IPS-20b (cell line): ENCODE results near the gene WIF1.

ENCODE experiments used
- H3K27ac ChIP-seq: one replicate; pipeline ENCODE4 v1.5.1; 2013; ENCODE audit warnings: low read length
- H3K27me3 ChIP-seq: 2 replicates; pipeline ENCODE4 v1.6.1; 2013; ENCODE audit warnings: mild to moderate bottlenecking, low read length, inconsistent platforms; ENCODE audit not compliant: insufficient read depth
- H3K36me3 ChIP-seq: 2 replicates; pipeline ENCODE4 v1.6.1; 2013; ENCODE audit warnings: low read depth, mild to moderate bottlenecking, inconsistent platforms, low read length, moderate library complexity; ENCODE audit not compliant: insufficient read depth
- H3K4me1 ChIP-seq: 2 replicates; pipeline ENCODE4 v1.6.1; 2013; ENCODE audit warnings: mild to moderate bottlenecking, control low read depth, inconsistent platforms, low read length, moderate library complexity; ENCODE audit not compliant: insufficient read depth
- H3K4me3 ChIP-seq: 2 replicates; pipeline ENCODE4 v1.5.1; 2013; ENCODE audit warnings: mild to moderate bottlenecking, low read length, inconsistent platforms
- H3K9ac ChIP-seq: 2 replicates; pipeline ENCODE4 v1.6.1; 2013; ENCODE audit warnings: low read depth, mild to moderate bottlenecking, inconsistent platforms, low read length, moderate library complexity
- H3K9me3 ChIP-seq: 2 replicates; pipeline ENCODE4 v1.6.1; 2013; ENCODE audit warnings: mild to moderate bottlenecking, low read depth, low read length, inconsistent platforms; ENCODE audit not compliant: insufficient read depth

WIF1 gene

DNA sequence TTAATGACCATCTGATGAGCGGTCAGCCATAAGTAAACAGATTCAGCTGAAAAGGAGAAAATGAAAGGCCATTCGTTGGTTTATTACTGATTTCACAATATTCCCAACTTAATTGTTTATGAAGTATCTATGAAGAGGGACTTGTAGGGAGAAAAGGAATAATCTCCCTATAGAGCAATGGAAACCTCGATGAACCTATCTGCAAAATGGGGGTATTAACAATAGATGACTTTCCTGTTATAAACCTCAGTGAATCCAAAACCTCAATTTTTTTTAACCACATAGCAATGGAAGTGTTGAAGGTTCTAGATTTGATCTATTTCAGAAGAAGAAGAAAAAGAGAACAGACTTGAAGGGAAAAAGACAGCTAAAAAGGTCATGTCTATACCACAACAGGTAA is 2.0 kb downstream of the WIF1 start:
- Histone ChIP-seq H3K4me3 (no peak overlapping the region), H3K4me1 (no peaks in the 10 kb centered on the region), H3K27me3 (peaks cover 52% of the 10 kb centered on the region), H3K9ac (no peak overlapping the region), H3K36me3 (no peaks in the 10 kb centered on the region), H3K9me3 (no peaks in the 10 kb centered on the region), H3K27ac (no peak overlapping the region)

DNA sequence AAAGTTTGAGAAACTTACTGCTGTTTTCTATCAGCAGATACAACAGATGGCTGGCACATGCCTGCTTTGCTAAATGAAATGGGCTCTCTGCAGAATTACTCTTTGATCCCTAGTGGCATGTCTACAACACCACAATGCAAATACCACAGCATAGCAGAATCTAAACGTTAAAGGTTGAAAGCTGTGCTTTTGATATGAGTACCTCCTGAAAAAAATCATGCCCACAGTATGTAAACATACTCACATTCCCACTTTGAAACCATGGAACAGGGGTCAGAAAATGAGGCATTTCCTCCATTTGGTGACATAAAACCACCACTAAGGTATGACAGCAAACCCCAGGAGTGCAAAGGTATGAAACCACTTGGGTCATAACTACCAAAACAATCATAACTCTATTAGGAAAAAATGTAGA is 7.5 kb downstream of the WIF1 start:
- Histone ChIP-seq H3K9ac (no peak overlapping the region), H3K27ac (no peak overlapping the region), H3K9me3 (no peaks in the 10 kb centered on the region), H3K36me3 (no peaks in the 10 kb centered on the region), H3K4me3 (no peak overlapping the region), H3K27me3 (peaks cover 3% of the 10 kb centered on the region; the same call in 1 of the 2 replicates), H3K4me1 (no peaks in the 10 kb centered on the region)

DNA sequence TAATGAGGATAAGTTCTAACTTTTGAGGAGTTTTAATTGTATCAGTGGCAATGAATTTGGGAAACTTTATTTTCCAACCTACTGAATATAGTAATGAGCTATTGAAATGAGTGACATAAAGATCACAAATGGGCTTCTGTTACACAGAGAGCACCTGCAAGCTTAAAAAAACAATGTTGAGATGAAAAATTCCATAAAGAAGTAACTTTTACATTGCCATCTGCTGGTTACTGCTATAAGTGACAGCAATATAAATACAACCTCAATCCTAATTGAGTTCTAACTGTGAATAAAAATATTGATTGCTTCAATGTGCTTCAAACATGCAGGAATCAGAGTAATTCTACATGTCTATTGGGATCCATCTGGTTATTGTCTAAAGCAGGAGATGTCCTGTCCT is 14.2 kb downstream of the WIF1 start:
- no peaks in the 10 kb centered on the region for H3K9me3 ChIP-seq
- no peak overlapping the region for H3K9ac ChIP-seq
- peaks cover 5% of the 10 kb centered on the region; the same call in 1 of the 2 replicates for H3K4me1 ChIP-seq

DNA sequence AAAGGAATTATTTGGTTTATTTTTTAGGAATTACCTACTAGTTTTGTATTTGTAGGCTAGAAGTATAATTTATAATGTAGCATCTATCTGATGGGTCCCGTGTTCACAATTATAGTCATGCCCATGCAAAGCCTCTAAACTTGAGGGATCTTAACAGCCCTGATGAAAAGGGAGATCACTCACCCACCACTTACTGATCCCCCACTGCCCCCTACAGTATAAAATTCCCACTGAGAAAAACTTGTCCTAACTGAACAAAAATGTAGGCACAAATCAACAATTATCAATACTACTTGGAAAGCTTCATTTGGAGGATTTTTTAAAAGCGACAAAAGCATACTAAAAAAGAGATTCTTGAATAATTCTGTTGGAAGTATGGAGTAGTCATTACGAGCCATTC is 21.0 kb downstream of the WIF1 start:
- peaks cover 5% of the 10 kb centered on the region; the same call in 1 of the 2 replicates for H3K4me1 ChIP-seq
- H3K9ac ChIP-seq, result no peak overlapping the region
- H3K4me3 ChIP-seq, result no peak overlapping the region
- no peaks in the 10 kb centered on the region for H3K27me3 ChIP-seq
- H3K36me3 ChIP-seq, result no peaks in the 10 kb centered on the region
- H3K27ac ChIP-seq, result no peak overlapping the region
- no peaks in the 10 kb centered on the region for H3K9me3 ChIP-seq

More for the DNA sequence above, 14.2 kb downstream of the WIF1 start:
- Histone ChIP-seq H3K27ac (no peak overlapping the region), H3K27me3 (no peaks in the 10 kb centered on the region), H3K36me3 (no peaks in the 10 kb centered on the region), H3K4me3 (no peak overlapping the region)

DNA sequence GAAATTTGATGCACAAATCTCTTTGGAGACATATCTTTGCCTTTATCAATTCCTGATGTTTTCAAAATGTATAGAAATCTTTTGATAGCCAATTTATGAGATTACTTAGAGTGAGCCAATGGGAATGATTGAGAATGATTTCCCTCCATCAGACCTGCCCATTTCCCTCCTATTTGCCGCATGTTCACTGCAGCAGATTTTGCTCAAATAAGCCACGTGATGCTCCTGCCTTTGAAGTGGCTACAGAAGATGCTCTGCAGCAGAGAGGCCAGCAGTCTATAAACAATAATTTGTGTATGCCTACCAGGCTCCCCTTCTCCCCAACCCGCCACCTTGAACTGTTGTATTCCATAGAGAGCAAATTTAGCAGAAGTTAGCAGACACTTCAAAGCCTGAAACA is 21.9 kb downstream of the WIF1 start:
- Histone ChIP-seq H3K36me3 (no peaks in the 10 kb centered on the region), H3K27me3 (no peaks in the 10 kb centered on the region), H3K4me1 (peaks cover 3% of the 10 kb centered on the region; the same call in 1 of the 2 replicates), H3K9ac (no peak overlapping the region), H3K4me3 (no peak overlapping the region), H3K9me3 (no peaks in the 10 kb centered on the region), H3K27ac (no peak overlapping the region)

DNA sequence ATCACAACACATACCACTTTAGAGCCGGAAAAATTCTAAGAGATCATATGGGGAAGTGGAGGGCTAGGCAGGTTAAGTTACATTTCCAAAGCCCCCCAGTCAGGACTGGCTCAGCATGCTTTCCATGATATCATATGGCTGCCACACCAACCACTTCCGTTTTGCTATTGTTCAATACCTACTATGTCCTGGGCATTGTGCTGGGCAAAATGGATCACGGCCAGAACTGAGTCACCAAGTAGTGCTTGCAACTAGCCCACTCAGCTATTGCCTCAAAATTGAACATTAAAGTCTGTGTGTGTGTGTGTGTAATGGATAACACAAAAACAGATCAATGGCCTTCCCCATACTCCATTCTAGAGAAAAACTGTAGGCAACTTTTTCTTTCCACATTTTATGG is 22.7 kb downstream of the WIF1 start:
- Histone ChIP-seq H3K36me3 (no peaks in the 10 kb centered on the region), H3K4me3 (no peak overlapping the region), H3K4me1 (no peaks in the 10 kb centered on the region), H3K9ac (no peak overlapping the region), H3K9me3 (no peaks in the 10 kb centered on the region), H3K27me3 (no peaks in the 10 kb centered on the region), H3K27ac (no peak overlapping the region)

DNA sequence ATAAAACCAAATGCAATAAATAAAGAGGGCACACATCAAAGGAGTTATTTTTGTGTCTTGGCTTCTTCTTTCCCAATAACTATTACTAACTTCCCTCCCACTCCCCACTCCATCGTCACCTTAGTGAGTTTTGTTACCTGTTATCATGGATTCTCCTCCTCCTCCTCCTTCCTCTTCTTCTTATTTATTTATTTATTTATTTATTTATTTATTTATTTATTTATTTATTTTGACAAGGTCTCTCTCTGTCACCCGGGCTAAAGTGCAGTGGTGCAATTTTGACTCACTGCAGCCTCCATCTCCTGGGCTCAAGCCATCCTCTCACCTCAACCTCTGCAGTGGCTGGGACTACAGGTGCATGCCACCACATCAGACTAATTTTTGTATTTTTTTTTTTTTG is 26.4 kb downstream of the WIF1 start:
- Histone ChIP-seq H3K27ac (no peak overlapping the region), H3K9me3 (no peaks in the 10 kb centered on the region), H3K9ac (no peak overlapping the region), H3K4me1 (no peaks in the 10 kb centered on the region), H3K27me3 (no peaks in the 10 kb centered on the region), H3K4me3 (no peak overlapping the region), H3K36me3 (no peaks in the 10 kb centered on the region)

DNA sequence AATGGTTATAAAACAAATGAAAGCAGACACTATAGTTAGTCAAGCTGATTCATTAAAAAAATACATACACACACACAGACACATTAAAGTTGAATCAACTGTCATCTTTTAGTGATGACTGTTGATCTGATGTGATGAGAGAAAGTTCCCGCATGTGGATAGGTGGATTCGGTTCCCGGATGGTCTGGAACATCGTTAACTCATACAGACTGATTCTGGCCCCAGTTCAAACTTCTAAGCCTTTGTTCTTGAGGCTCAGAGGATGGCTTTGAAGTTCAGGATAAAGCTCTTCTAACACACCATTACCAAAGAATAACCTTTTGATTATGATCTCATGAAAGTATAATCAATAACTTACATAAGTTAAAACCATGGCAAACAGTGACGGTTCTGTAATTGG is 27.5 kb downstream of the WIF1 start:
- H3K9ac ChIP-seq, result no peak overlapping the region
- no peaks in the 10 kb centered on the region for H3K27me3 ChIP-seq
- no peaks in the 10 kb centered on the region for H3K4me1 ChIP-seq
- no peaks in the 10 kb centered on the region for H3K9me3 ChIP-seq
- no peak overlapping the region for H3K4me3 ChIP-seq
- H3K27ac ChIP-seq, result no peak overlapping the region
- no peaks in the 10 kb centered on the region for H3K36me3 ChIP-seq

DNA sequence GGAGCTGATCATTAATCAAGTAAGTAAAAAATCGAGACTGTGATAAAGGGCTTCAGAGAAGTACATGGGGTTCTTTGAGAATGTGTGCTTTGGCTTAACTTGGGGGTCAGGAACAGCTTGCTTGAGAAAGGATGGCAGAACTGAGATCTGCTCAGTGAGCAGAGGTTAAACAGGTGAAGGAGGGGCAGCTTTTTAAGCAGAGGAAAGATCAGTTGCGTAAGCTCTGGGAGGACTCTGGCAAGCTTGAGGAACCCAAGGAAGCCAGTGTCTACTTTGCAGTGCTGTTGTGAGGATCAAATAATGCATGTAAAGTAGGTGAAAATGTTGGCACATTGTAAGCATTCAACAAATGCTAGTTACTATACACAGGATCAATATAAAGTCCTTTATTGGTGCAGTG is 30.6 kb downstream of the WIF1 start:
- Histone ChIP-seq H3K9ac (no peak overlapping the region), H3K27me3 (no peaks in the 10 kb centered on the region), H3K27ac (no peak overlapping the region), H3K9me3 (no peaks in the 10 kb centered on the region), H3K4me1 (no peaks in the 10 kb centered on the region), H3K4me3 (no peak overlapping the region), H3K36me3 (no peaks in the 10 kb centered on the region)

DNA sequence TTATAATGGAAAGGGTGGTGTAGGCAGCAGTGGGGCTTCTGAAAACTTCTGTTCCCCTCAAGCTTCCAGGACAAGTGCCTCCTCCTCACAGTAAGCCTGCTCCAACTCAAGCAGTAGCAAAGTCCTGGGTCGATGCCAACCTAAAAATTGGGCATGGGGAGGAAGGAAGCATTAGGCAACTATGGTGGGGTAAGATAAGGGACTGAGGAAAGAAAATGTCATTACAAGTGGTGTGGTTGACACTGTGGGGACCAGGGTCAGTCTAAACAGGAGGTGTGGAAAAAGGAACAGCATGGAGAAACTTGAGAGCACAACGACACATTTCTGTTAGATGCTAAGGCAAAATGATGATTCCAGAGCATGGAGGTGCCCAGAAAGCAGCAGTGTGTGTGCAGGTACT is 34.9 kb downstream of the WIF1 start:
- Histone ChIP-seq H3K27me3 (no peaks in the 10 kb centered on the region), H3K36me3 (no peaks in the 10 kb centered on the region), H3K27ac (no peak overlapping the region), H3K4me1 (peaks cover 9% of the 10 kb centered on the region), H3K9me3 (no peaks in the 10 kb centered on the region), H3K4me3 (no peak overlapping the region), H3K9ac (no peak overlapping the region)

DNA sequence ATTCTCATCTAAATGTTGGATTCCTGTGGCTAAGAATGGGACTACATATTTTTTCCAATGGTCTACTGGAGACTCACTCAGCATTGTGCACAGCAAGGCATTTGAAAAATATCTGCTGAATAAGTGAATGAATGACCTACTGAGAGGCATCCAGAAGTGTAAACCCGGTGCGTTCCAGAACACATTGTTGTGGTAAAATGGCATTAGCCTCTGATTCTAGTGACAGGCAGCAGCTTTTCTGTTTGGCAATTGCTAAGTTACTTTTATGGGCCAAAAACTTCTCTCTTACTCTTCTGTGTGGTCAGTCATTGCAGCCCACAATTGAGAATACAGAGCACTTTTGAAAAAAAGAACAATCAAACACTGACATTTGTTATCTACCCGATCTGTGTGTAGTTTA is 36.5 kb downstream of the WIF1 start:
- Histone ChIP-seq H3K9me3 (no peaks in the 10 kb centered on the region), H3K36me3 (no peaks in the 10 kb centered on the region), H3K4me1 (peaks cover 9% of the 10 kb centered on the region), H3K27ac (no peak overlapping the region), H3K9ac (no peak overlapping the region), H3K27me3 (no peaks in the 10 kb centered on the region), H3K4me3 (no peak overlapping the region)

DNA sequence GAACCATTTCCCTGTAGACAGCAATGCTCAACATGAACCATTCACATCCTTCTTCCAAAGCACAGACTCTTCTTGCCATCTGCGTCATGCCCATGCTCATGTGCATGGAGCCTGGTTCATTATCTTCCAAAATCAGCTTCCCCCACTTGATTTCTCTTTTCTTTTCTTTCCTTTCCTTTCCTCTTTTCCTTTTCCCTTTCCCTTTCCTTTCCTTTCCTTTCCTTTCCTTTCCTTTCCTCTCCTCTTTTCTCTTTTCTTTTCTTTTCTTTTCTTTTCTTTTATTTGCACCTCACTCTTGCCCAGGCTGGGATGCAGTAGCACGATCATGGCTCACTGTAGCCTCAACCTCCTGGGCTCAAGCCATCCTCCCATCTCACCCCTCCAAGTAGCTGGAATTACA is 37.5 kb downstream of the WIF1 start:
- H3K4me3 ChIP-seq, result no peak overlapping the region
- no peak overlapping the region for H3K27ac ChIP-seq
- no peaks in the 10 kb centered on the region for H3K9me3 ChIP-seq
- peaks cover 9% of the 10 kb centered on the region for H3K4me1 ChIP-seq
- no peaks in the 10 kb centered on the region for H3K27me3 ChIP-seq
- H3K9ac ChIP-seq, result no peak overlapping the region
- H3K36me3 ChIP-seq, result no peaks in the 10 kb centered on the region

DNA sequence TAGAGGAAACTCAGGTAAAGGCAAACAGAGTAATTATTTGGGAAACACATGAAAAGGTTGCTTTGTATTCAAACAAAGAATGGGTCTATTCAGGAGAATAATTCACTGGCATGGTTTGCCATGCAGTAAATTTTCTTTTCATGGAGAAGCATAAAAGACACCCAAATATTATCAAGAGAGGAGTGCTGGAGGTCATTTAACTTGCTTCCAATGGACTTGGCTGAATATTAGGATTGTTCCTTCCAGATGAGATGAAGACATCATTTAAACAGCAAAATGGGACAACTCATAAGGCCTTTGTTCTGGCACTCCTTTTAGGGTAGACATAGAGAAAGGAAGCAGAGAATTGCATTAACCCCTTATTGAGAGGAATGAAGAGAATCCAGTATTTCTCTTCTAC is 38.7 kb downstream of the WIF1 start:
- no peak overlapping the region for H3K9ac ChIP-seq
- H3K9me3 ChIP-seq, result no peaks in the 10 kb centered on the region
- no peak overlapping the region for H3K27ac ChIP-seq
- no peak overlapping the region for H3K4me3 ChIP-seq
- H3K27me3 ChIP-seq, result no peaks in the 10 kb centered on the region
- H3K4me1 ChIP-seq, result peaks cover 9% of the 10 kb centered on the region
- no peaks in the 10 kb centered on the region for H3K36me3 ChIP-seq
